HPDE6-E6E7 (cell line): ENCODE data around the gene PTPRN2.
"Not testable (repeated sequence)": the region's sequence is repeated elsewhere in the genome, so short reads cannot be mapped to it uniquely, and the experiment has no call there.

Source experiments
- DNase-seq: peaks from one replicate; pipeline ENCODE4 v3.0.0; 2011; ENCODE audit warnings: missing footprints; ENCODE audit errors: extremely low spot score

The PTPRN2 gene

GRCh38 chr7:157738066-157738460 lies 849.6 kb downstream of the PTPRN2 start:
- DNase-seq, result no peak

DNA sequence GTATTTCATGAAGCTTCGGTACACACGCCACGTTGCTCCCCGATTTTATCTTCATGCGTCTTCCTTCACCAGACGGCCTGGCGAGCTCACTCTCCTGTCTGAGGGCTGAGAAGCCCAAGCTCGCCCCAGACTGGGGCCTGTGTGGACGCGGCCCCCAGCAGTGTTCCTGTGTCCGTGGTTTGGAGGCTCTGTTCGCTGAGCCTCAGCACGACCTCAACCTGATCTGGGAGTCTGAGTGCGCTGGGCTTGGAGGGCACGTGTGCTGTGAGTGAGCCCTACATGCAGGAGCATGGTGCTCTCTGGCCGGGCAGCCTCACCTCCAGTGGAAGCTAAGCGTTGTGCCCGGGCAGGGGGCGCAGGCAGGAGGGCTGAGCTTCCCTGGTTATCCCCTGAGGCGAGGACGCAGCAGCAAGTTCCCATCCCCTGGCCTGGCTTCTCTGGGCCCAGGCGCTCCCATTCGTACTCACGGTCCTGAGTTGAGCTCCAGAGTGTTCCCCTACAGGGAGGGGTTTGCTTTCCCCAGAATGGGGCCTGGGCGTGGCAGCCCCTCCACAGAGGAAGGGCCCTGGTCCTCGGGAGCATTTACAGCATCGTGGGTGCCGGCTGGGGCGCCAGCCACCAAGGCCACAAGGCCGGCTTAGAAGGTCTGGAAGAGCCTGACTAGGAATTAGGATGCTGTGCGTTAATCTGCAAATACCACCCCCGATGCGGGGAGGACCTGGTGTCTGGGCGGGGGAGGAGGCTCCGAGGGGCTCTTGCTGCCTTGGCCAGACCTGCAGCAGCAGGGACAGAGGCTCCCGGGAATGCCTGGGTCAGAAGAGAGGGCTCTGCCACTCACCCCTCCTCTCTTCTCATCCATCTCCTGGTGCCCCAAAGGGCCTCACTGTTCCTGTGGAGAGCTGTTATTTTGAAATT lies 850.2 kb downstream of the PTPRN2 start:
- no peak for DNase-seq

GRCh38 chr7:157736341-157736740 lies 851.3 kb downstream of the PTPRN2 start:
- DNase-seq, result no peak

GRCh38 chr7:157735826-157736225 lies 851.8 kb downstream of the PTPRN2 start:
- DNase-seq, result no peak

GRCh38 chr7:157734676-157735640 lies 852.7 kb downstream of the PTPRN2 start:
- DNase-seq, result no peak

DNA sequence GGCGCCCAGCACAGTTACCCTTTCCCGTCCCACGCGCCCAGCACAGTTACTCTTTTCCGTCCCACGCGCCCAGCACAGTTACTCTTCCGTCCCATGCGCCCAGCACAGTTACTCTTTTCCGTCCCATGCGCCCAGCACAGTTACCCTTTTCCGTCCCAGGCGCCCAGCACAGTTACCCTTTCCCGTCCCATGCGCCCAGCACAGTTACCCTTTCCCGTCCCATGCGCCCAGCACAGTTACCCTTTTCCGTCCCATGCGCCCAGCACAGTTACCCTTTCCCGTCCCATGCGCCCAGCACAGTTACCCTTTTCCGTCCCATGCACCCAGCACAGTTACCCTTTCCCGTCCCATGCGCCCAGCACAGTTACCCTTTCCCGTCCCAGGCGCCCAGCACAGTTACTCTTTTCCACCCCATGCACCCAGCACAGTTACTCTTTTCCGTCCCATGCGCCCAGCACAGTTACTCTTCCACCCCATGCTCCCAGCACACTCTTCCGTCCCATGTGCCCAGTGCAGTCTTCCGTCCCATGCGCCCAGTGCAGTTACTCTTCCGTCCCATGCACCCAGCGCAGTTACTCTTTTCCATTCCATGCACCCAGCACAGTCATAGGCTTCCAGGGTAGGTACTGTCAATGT lies 853.7 kb downstream of the PTPRN2 start:
- not testable (repeated sequence) for DNase-seq

- no peak for DNase-seq
These were observed 856.5 kb downstream of the PTPRN2 start for GRCh38 chr7:157731126-157731525.

GRCh38 chr7:157730614-157731013 lies 857.0 kb downstream of the PTPRN2 start:
- DNase-seq, result no peak

GRCh38 chr7:157729566-157729965 lies 858.1 kb downstream of the PTPRN2 start:
- no peak for DNase-seq

GRCh38 chr7:157727964-157728615 lies 859.5 kb downstream of the PTPRN2 start:
- DNase-seq, result no peak

DNA sequence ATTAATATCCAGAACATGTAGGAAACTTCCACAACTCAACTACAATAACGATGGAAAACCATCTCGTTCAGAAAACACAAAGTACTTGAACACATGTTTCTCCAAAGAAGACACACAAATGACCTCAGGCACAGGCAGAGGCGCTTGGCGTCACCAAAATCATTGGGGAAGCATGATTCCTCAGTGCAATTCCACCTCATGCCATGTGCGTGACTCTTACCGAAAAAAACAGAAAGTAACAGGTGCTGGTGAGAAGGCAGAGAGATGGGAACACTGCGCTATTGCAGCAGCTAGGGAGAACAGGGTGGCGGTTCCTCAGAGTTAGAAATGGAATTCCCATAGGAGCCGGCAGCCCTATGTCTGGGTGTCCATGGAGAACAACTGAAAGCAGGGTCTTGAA lies 860.9 kb downstream of the PTPRN2 start:
- no peak for DNase-seq

GRCh38 chr7:157725312-157725711 lies 862.3 kb downstream of the PTPRN2 start:
- not testable (repeated sequence) for DNase-seq

DNA sequence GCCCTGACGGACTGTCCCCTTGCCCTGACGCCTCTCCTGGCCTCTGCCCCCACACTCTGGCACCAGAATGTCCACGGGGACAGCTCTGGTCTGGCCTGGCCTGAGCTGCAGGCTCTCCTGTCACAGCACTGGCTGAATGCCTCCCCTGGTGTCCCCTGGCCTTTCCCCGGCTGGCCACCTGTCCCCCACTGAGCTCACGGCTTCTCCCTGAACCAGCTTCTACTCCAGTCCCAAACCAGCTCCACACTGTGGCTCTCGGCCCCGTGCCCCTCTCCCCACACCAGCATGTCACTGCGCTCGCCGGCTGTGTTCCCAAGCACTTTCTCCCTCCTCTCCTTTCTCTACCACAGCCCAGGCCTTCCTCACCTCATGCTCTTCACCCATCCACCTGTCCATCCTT lies 864.4 kb downstream of the PTPRN2 start:
- no peak for DNase-seq

DNA sequence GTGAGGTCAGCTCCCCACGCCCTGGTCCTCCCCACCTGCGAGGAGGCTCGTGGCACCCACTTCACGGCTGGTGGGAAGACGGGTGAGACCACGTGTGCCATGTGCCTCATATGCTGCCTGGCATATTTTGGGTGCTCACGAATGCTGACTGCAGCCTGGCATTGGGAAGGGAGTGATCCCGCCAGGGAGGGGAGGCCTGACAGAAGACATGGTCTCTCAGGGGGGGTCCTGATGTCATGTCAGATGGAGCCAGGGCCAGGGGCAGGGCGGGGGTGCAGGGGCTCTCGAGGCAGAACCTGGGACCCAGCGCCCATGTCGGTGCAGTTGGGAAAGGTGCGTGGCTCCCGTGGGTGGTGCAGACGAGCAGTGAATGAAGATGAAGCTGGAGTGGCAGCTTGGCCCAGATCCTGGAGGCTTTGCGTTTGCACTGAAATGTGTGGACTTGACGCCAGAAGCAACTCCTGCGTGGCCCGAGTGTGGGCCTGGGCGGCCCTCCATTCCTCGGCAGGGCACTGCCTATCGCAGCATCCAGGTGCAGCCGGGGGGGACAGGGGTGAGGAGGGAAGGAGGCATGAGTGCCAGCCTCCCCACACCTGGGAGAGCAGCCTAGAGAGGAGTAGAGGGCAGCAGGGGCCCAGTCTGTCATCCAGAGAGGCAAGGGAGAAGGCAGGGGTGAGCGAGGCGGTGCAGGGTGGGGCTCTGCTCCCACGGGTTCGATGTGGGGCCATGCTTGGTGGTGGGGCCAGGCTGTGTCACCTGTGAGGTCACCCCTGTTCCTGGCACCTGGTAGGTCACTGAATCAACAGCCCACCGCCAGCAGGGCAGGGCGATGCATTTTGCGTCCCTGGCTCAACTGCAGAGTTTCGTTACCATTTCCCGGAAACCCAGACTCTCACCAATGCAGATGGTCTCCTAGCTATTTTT lies 865.2 kb downstream of the PTPRN2 start:
- no peak for DNase-seq

DNA sequence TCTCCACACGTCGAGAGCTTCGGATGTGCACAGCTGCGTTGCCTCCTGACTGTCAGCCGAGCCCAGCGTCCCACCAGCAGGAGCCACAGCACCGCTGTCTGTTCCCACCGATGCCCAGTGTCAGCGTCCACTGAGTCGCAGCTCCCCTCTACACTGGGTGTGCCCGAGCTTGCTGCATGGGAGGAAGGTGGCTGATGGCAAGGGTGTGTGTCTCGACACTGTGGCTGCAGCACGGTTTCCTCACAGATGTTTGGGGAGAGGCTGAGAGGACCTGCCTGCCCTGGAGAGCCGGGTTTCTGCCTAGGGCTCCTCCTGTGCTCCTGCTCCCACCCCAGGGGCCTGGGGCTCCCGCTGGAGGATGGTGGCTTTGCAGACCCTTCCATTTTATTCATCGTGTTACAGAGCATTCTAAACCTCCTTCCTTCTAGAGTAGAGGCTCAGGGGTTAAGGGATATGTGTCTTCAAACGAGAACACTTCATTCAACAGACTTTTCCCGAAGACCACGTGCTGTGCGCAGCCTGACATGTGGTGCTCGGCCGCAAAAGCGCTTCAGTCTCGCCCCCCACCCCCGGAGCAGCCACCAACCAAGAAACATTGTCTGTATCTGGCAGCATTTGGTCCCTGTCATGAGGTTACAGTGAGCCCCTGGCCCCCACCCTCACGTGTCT lies 866.0 kb downstream of the PTPRN2 start:
- DNase-seq, result no peak

GRCh38 chr7:157719705-157720655 lies 867.6 kb downstream of the PTPRN2 start:
- DNase-seq, result no peak

DNA sequence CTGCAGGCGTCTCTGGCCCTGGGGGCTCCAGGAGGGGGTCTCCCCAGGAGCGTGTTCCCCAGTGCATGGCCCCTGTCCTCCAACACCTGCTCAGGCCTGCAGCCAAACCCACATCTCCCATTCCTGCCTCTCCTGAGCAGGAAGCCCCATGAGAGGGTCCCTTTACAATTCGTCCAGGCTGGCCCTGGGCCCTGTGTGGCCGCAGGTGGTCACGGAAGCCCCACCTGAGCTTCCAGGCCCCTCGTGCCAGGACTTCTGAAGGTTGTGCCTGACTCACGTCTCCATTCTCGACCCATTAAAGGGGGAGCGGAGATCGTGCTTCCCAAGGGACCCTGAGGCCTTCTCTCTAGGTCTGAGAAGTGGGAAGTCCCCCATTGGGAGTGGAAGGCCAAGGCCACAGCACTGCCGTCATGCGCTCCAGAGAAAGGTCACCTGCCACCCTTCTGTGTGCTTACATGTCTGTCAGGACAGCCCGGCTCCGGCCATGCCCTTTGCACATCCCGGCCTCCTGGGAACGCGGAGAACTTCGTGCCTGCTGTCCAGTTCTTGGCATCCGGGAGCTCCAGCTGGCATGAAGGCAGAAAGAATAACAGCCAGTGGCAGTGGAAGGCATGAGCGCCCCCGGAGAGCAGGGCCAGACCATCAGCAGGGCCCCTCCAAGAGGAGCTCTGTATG lies 868.5 kb downstream of the PTPRN2 start:
- DNase-seq, result no peak
